ENCODE measurements around the gene OTOA. TPM values are rescaled to one million over a fixed set of nuclear protein-coding genes. Genes with fewer than 3 reads are reported as not detected.
A peak's percentile ranks its signal among the peaks of the same experiment; 100 is the strongest.

OTOA gene
- total and polyA plus RNA-seq, 8 donors = 0.44 to 0.55 TPM; not detected in 6

DNA sequence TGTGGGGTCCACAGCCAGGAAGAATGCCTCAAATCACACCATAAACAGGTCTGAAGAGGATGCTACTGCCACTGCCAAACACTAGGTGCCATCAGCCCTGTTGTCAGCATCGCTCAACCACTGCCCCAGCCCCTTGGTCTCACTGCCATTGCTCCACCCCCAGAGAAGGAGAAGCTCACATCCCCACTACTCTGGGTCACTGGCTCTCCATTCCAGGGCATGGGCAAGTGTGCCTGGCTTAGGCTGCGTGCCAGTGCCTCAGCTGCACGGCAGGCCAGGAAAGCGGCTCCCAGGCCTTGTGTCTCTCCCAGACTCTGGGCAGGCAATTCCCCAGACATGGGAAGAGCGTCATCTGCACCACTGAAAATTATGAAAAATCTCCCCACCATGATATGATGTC lies 10.2 kb upstream of the OTOA start:
- DNase-seq = no peak
- TF ChIP-seq EP300 (IDR thresholded peaks at IDR 0.05) (no peak), POLR2A (IDR thresholded peaks at IDR 0.05) (no peak), POLR2AphosphoS5 (IDR thresholded peaks at IDR 0.05) (no peak)
- TF ChIP-seq, protein P1, sequence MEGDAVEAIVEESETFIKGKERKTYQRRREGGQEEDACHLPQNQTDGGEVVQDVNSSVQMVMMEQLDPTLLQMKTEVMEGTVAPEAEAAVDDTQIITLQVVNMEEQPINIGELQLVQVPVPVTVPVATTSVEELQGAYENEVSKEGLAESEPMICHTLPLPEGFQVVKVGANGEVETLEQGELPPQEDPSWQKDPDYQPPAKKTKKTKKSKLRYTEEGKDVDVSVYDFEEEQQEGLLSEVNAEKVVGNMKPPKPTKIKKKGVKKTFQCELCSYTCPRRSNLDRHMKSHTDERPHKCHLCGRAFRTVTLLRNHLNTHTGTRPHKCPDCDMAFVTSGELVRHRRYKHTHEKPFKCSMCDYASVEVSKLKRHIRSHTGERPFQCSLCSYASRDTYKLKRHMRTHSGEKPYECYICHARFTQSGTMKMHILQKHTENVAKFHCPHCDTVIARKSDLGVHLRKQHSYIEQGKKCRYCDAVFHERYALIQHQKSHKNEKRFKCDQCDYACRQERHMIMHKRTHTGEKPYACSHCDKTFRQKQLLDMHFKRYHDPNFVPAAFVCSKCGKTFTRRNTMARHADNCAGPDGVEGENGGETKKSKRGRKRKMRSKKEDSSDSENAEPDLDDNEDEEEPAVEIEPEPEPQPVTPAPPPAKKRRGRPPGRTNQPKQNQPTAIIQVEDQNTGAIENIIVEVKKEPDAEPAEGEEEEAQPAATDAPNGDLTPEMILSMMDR (IDR thresholded peaks at IDR 0.05) = no peak
- H3K27ac ChIP-seq = peak overlapping the region in 2 of 5 donors; percentile 18 to 54
- H3K27me3 ChIP-seq = no peaks in the 10 kb centered on the region
- intact Hi-C loops (cut with DNase I; ENCODE audit: low total_unique reads) = no loop called here
- no peaks in the 10 kb centered on the region for H3K9me3 ChIP-seq
- WGBS, 5 donors = 90 to 94% (median 93%) methylated on average over 5 of the region's 5 CpGs
- H3K4me3 ChIP-seq = no peak overlapping the region
- H3K4me1 ChIP-seq = peaks cover 0 to 45% (median 8%) of the 10 kb centered on the region in 4 donors
- peaks cover 0 to 26% (median 19%) of the 10 kb centered on the region in 4 donors for H3K36me3 ChIP-seq

DNA sequence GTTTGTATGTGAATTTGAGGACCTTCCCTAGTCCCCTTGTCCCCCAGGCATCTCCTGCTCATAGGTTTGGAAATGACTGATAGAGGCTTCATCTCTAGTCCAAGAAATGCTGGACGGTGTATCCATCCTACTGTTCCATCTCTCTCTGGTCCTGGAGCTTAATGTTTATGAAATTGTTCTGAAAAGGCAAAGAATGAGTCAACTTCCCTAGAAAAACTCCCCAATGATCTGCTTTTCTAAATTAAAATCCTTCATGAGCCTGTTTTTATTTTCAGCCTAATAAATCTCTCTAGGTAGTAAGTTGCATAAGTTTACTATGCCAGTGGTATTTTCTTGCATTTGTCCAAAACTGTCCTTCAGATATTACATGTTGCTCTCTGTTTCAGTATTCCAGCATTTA lies 9.3 kb upstream of the OTOA start:
- no peak for DNase-seq
- no peaks in the 10 kb centered on the region for H3K9me3 ChIP-seq
- H3K27me3 ChIP-seq = no peaks in the 10 kb centered on the region
- H3K27ac ChIP-seq = no peak overlapping the region
- intact Hi-C loops (cut with DNase I; ENCODE audit: low total_unique reads) = no loop called here
- no peak overlapping the region for H3K4me3 ChIP-seq
- H3K4me1 ChIP-seq = peaks cover 0 to 36% (median 8%) of the 10 kb centered on the region in 4 donors
- TF ChIP-seq, protein P1 (IDR thresholded peaks at IDR 0.05) = no peak
- TF ChIP-seq EP300 (IDR thresholded peaks at IDR 0.05) (no peak), POLR2AphosphoS5 (IDR thresholded peaks at IDR 0.05) (no peak), POLR2A (IDR thresholded peaks at IDR 0.05) (no peak)
- WGBS, 5 donors = 71 to 91% (median 88%) methylated on average over 1 of the region's 1 CpG
- peaks cover 0 to 20% (median 17%) of the 10 kb centered on the region in 4 donors for H3K36me3 ChIP-seq

DNA sequence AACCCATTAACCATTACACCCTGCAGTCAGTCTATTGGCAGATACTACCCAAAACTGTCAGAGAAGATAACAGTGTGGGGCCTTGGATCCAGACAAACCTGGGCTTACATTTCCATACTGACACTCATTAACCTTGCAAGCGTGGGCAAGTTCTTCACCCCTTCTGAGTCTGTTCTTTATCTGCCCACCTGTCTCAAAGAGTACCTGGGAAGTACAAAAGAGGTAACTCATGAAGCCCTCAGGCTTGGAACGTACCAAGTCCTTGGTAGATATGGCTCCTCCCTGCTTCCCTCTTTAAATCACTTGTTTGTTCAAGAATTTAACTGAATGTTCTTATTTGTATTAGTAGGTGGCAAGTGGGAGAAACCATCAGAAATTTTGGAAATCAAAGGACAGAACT lies 8.9 kb upstream of the OTOA start:
- no peaks in the 10 kb centered on the region for H3K9me3 ChIP-seq
- peaks cover 0 to 32% (median 8%) of the 10 kb centered on the region in 4 donors for H3K4me1 ChIP-seq
- TF ChIP-seq, protein P1 (IDR thresholded peaks at IDR 0.05) = no peak
- TF ChIP-seq POLR2AphosphoS5 (IDR thresholded peaks at IDR 0.05) (no peak), POLR2A (IDR thresholded peaks at IDR 0.05) (no peak), EP300 (IDR thresholded peaks at IDR 0.05) (no peak)
- H3K4me3 ChIP-seq = no peak overlapping the region
- intact Hi-C loops (cut with DNase I; ENCODE audit: low total_unique reads) = no loop called here
- peaks cover 0 to 20% (median 17%) of the 10 kb centered on the region in 4 donors for H3K36me3 ChIP-seq
- no peak overlapping the region for H3K27ac ChIP-seq
- WGBS, 5 donors = 51 to 82% (median 73%) methylated on average over 2 of the region's 2 CpGs
- H3K27me3 ChIP-seq = no peaks in the 10 kb centered on the region
- no peak for DNase-seq

DNA sequence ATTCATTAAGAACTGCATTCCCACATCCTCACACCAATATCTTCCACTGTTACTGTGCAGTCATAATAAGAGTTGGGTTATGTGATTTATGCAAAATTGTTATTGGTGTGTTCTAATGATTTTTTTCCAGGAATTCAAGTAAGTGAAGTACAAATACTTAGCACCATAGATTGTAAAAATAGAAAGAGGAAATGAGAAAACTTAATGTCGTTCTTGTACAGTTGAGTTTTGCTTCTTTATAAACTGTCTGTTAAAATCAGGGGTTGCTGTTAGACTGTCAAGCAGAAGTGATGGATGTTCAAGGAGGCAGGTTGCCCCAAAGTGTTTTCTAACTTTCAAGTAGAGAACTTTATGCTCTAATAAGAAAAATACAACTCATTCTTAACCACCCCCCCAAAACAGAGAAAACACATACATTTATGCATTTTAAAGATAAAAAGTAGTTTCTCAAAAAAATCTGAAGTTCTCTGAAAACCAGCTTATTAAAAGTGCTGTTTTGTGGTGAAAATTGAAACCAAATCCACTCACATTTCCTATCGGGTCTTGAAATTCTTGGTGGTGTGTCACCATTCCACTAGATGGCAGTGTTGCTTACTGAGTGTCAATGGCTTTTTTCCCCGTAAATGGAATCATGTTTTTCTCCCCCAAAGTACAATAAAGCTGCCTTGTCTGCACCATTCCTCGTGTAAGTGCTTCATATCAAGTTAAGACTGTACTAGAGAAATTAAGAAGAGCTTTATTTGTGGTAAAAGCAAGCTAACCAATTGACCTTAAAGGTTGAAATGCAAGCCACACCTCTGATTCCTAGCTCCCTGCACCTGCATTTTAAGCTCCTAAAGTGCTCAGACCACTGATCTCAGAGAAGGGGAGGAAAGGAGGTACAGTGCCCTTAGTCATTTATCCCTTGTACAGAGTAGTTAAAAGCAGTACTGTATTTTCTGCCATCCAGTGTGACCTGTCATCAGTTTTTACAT lies 6.7 kb upstream of the OTOA start:
- no peaks in the 10 kb centered on the region for H3K9me3 ChIP-seq
- WGBS, 5 donors = 10 to 16% (median 13%) methylated on average over 4 of the region's 4 CpGs
- intact Hi-C loops (cut with DNase I; ENCODE audit: low total_unique reads) = no loop called here
- H3K27me3 ChIP-seq = no peaks in the 10 kb centered on the region
- TF ChIP-seq, protein P1 (IDR thresholded peaks at IDR 0.05) = peak in 5 of 7 experiments; percentile 50 to 78 (median 69)
- no peak for TF ChIP-seq POLR2AphosphoS5 (IDR thresholded peaks at IDR 0.05)
- H3K36me3 ChIP-seq = peaks cover 0 to 20% (median 17%) of the 10 kb centered on the region in 4 donors
- H3K27ac ChIP-seq = peak overlapping the region in 1 of 5 donors; percentile 20
- peak in 1 of 2 donors; percentile 77 for DNase-seq
- H3K4me3 ChIP-seq = no peak overlapping the region
- H3K4me1 ChIP-seq = peaks cover 0 to 29% (median 8%) of the 10 kb centered on the region in 4 donors

Data from stomach (tissue), 9 donors.